Smooth muscle cell (in vitro differentiated cells): ENCODE results near the gene TMEM139. TPM values are rescaled to one million over a fixed set of nuclear protein-coding genes. Genes with fewer than 3 reads are reported as not detected.

Experiments used
- DNase-seq: peaks from one replicate; lab custom pipeline; 2025; ENCODE audit not compliant: unreplicated experiment; lab: John Stamatoyannopoulos, UW
- H2AFZ ChIP-seq: fragments of 200-600 bp; sonication (generic); 2 replicates; pipeline ENCODE4 v1.6.0; 2016; ENCODE audit warnings: antibody characterized with exemption, low read depth, mild to moderate bottlenecking
- H3F3A ChIP-seq: fragments of 200-600 bp; sonication (generic); 2 replicates; pipeline ENCODE4 v1.6.0; 2017; ENCODE audit warnings: antibody characterized with exemption, low read depth
- H3K27ac ChIP-seq: fragments of 200-600 bp; sonication (generic); 2 replicates; pipeline ENCODE4 v1.5.1; 2016; ENCODE audit warnings: low read depth, mild to moderate bottlenecking
- H3K27me3 ChIP-seq: fragments of 200-600 bp; sonication (generic); 2 replicates; pipeline ENCODE4 v1.6.1; 2016; ENCODE audit warnings: low read depth, mild to moderate bottlenecking
- H3K36me3 ChIP-seq: fragments of 200-600 bp; sonication (generic); 2 replicates; pipeline ENCODE4 v1.5.1; 2016; ENCODE audit warnings: low read depth
- H3K4me1 ChIP-seq: fragments of 200-600 bp; sonication (generic); 2 replicates; pipeline ENCODE4 v1.5.1; 2016; ENCODE audit warnings: low read depth
- H3K4me2 ChIP-seq: fragments of 200-600 bp; sonication (generic); 2 replicates; pipeline ENCODE4 v1.6.0; 2016; ENCODE audit warnings: mild to moderate bottlenecking
- H3K4me3 ChIP-seq: fragments of 200-600 bp; sonication (generic); 2 replicates; pipeline ENCODE4 v1.5.1; 2016; ENCODE audit warnings: mild to moderate bottlenecking
- H3K79me2 ChIP-seq: fragments of 200-600 bp; sonication (generic); 2 replicates; pipeline ENCODE4 v1.6.0; 2016; ENCODE audit warnings: low read depth, mild to moderate bottlenecking
- H3K9ac ChIP-seq: fragments of 200-600 bp; sonication (generic); 2 replicates; pipeline ENCODE4 v1.6.0; 2016; ENCODE audit warnings: low read depth
- H3K9me3 ChIP-seq: fragments of 200-600 bp; sonication (generic); replicated peaks from 2 replicates; pipeline ENCODE4 v1.5.1; 2016; ENCODE audit warnings: low read depth
- H4K20me1 ChIP-seq: fragments of 200-600 bp; sonication (generic); 2 replicates; pipeline ENCODE4 v1.6.0; 2016; ENCODE audit warnings: low read depth
- CTCF ChIP-seq: fragments of 200-600 bp; sonication (generic); IDR thresholded peaks from 2 replicates; pipeline ENCODE4 v1.5.1; 2017; ENCODE audit warnings: borderline replicate concordance, mild to moderate bottlenecking, antibody characterized with exemption; ENCODE audit not compliant: insufficient read depth, poor library complexity, severe bottlenecking
- WGBS: methylation state at CpG from one replicate; pipeline ENCODE4 v1.1.7; 2016; ENCODE audit warnings: low lambda C conversion rate; 5-methylcytosine and 5-hydroxymethylcytosine counted together
- polyA plus RNA-seq: library from polyadenylated mRNA; unstranded; fragments of >200 nt; fragmentation: Nextera tagmentation; extraction: Ambion mirVana; gene quantifications from 2 replicates; pipeline ENCODE4 v1.2.1, GENCODE V29; 2016
- total RNA-seq: library from RNA; depleted of rRNA; stranded (reverse); fragments of >200 nt; gene quantifications from 2 replicates; pipeline ENCODE4 v1.2.3, GENCODE V29; 2014

The TMEM139 gene
- total and polyA plus RNA-seq, 2 experiments from 2014 or later, result 0.93 to 9.1 TPM

DNA sequence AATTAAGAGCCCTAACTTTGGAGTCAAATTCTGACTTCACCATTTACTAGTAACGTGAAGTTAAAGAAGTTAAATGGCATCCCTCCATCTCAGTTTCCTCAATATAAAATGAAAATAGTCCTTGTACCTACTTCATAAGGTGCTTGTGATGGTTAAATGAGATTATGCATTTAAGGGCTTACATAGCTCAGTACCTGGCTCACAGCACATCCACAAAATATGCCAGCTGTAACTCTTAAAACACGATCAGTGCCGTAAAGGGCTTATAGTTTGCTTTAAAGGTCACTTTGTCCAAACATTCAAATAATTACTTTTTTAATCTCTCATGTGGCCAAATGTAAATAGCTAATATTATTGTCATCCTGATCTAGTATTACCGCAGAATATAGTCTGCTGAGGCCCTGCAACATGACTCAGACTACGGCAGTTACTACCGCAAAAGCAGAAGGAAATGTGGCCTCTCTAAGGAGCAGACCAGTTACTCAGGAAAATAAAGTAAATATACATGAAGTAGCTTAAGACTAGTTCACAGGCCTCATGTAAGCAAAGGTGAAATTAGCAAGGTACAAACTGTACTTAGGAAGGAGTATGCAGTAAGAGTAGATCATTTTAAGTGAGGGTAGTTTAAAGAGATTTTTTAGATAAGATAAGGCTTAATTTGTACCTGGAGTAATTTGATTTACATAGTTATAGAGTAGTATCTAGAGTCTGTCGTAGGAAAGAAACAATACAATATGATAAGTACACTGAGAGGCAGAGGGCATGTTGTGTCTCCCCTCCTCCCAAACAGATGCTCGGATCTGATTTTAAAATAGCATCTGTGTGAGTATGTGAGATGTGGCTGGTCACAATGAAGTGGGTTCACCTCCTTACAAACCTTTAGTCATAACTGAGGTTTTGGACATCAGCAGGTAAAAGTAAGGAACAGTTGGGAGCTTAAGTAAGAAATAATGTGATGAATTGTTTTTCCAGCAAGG lies 16.5 kb downstream of the TMEM139 start:
- Histone ChIP-seq H3K79me2 (no peaks in the 10 kb centered on the region), H4K20me1 (peaks cover 34% of the 10 kb centered on the region), H3K4me1 (no peaks in the 10 kb centered on the region), H2AFZ (no peak overlapping the region), H3K4me2 (no peak overlapping the region), H3K9ac (no peak overlapping the region), H3K9me3 (no peaks in the 10 kb centered on the region), H3K4me3 (no peak overlapping the region), H3K27me3 (no peaks in the 10 kb centered on the region), H3K36me3 (peaks cover 8% of the 10 kb centered on the region), H3F3A (no peaks in the 10 kb centered on the region), H3K27ac (peak overlapping the region; percentile 2)
- no peak for TF ChIP-seq CTCF
- no peak for DNase-seq
- WGBS, result 80% methylated on average over 8 of the region's 8 CpGs

DNA sequence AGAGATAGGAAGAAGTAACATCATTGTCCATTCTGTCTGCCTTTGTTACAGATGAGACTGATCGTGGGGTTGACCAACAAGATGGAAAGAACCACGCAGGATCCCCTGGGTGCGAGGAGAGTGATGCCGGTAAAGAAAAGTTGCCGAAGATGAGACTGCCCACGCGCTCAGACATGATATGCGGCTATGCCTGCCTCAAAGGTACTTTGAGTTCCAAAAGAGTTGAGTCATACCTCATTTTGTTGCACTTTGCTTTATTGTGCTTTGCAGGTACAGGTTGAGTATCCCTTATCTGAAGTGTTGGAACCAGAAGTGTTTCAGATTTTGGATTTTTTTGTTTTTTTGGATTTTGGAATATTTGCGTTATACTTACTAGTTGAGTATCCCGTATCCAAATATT lies 19.0 kb downstream of the TMEM139 start:
- Histone ChIP-seq H3K27me3 (no peaks in the 10 kb centered on the region), H3K4me1 (no peaks in the 10 kb centered on the region), H3K27ac (no peak overlapping the region), H3K79me2 (no peaks in the 10 kb centered on the region), H3K9ac (no peak overlapping the region), H3K4me3 (no peak overlapping the region), H2AFZ (no peak overlapping the region), H3K4me2 (no peak overlapping the region), H3K36me3 (peaks cover 8% of the 10 kb centered on the region), H4K20me1 (peaks cover 29% of the 10 kb centered on the region), H3F3A (no peaks in the 10 kb centered on the region), H3K9me3 (no peaks in the 10 kb centered on the region)
- 86% methylated on average over 10 of the region's 10 CpGs for WGBS
- no peak for DNase-seq
- no peak for TF ChIP-seq CTCF

DNA sequence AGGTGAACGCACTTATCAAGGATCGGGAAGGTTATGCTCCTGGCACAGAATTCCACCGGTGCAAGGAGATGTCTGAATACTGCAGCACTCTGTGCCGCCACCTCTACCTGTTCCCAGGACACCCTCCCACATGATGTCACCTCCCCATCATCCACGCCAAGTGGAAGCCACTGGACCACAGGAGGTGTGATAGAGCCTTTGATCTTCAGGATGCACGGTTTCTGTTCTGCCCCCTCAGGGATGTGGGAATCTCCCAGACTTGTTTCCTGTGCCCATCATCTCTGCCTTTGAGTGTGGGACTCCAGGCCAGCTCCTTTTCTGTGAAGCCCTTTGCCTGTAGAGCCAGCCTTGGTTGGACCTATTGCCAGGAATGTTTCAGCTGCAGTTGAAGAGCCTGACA lies 20.2 kb downstream of the TMEM139 start:
- no peak for TF ChIP-seq CTCF
- H3K36me3 ChIP-seq, result peaks cover 8% of the 10 kb centered on the region
- 94% methylated on average over 6 of the region's 6 CpGs for WGBS

More for the DNA sequence above, 20.2 kb downstream of the TMEM139 start:
- H3K4me1 ChIP-seq, result no peaks in the 10 kb centered on the region
- H4K20me1 ChIP-seq, result peaks cover 19% of the 10 kb centered on the region
- no peak overlapping the region for H3K4me2 ChIP-seq
- no peak overlapping the region for H2AFZ ChIP-seq
- no peaks in the 10 kb centered on the region for H3K79me2 ChIP-seq
- no peaks in the 10 kb centered on the region for H3K27me3 ChIP-seq
- no peak for DNase-seq
- no peak overlapping the region for H3K4me3 ChIP-seq
- H3F3A ChIP-seq, result no peaks in the 10 kb centered on the region
- H3K27ac ChIP-seq, result no peak overlapping the region
- H3K9me3 ChIP-seq, result no peaks in the 10 kb centered on the region
- no peak overlapping the region for H3K9ac ChIP-seq
